Gastroesophageal sphincter (tissue), 4 donors: ENCODE measurements around the gene TSHR. TPM values are rescaled to one million over a fixed set of nuclear protein-coding genes. Genes with fewer than 3 reads are reported as not detected.

Experiments
- ATAC-seq: fragments of 150-250 bp; one replicate; pipeline ENCODE4 v1.9.1; 2016; ENCODE audit warnings: mild to moderate bottlenecking, moderate library complexity
- H3K27ac ChIP-seq, 4 donors: fragments of 200-600 bp; sonication (generic) in 3 of 4; 1 replicate in 3 of 4; 2 replicates in 1 of 4; pipeline ENCODE4 v1.5.1; 2016 to 2019
- H3K27me3 ChIP-seq: fragments of 200-600 bp; sonication (generic); one replicate; pipeline ENCODE4 v1.5.1; 2019
- H3K36me3 ChIP-seq, 2 donors: fragments of 200-600 bp; sonication (generic); one replicate each; pipeline ENCODE4 v1.5.1; 2019; ENCODE audit warnings: control low read depth in 1 of 2
- H3K4me1 ChIP-seq, 3 donors: fragments of 200-600 bp; sonication (generic); 1 replicate in 2 of 3; 2 replicates in 1 of 3; pipeline ENCODE4 v1.5.1; 2016 to 2019; ENCODE audit warnings: control low read depth in 2 of 3
- H3K4me3 ChIP-seq, 2 donors: fragments of 200-600 bp; sonication (generic); one replicate each; pipeline ENCODE4 v1.5.1; 2019; ENCODE audit warnings: mild to moderate bottlenecking in 1 of 2, moderate library complexity in 1 of 2
- H3K9me3 ChIP-seq, 3 donors: fragments of 200-600 bp; sonication (generic); one replicate each; pipeline ENCODE4 v1.5.1; 2017 to 2019; ENCODE audit warnings: control low read depth in 2 of 3
- EP300 ChIP-seq: sonication (generic); formaldehyde crosslinking; IDR thresholded peaks from one replicate; pipeline ENCODE4 v1.6.1; 2017; ENCODE audit warnings: antibody characterized with exemption, mild to moderate bottlenecking
- POLR2A ChIP-seq, 2 donors: fragments of 450-650 bp; IDR thresholded peaks; one replicate each; pipeline ENCODE4 v1.6.1; 2017; ENCODE audit warnings: antibody characterized with exemption in 2 of 2, mild to moderate bottlenecking in 2 of 2, moderate library complexity in 1 of 2
- POLR2AphosphoS5 ChIP-seq: sonication (generic); formaldehyde crosslinking; IDR thresholded peaks from one replicate; pipeline ENCODE4 v1.6.1; 2017; ENCODE audit warnings: antibody characterized with exemption
- WGBS, 2 donors: methylation state at CpG; one replicate each; pipeline ENCODE4 v1.1.5; 2018; ENCODE audit warnings: low coverage in 1 of 2; 5-methylcytosine and 5-hydroxymethylcytosine counted together
- total RNA-seq, 4 donors: library from RNA; depleted of rRNA; stranded (reverse); fragments of >200 nt; gene quantifications; one replicate each; pipeline ENCODE4 v1.1.0, GENCODE V29; 2016
- TF ChIP-seq, protein P1 (sequence below), 4 experiments: fragments of 200-600 bp in 2 of 4; fragments of 450-650 bp in 2 of 4; sonication (generic) in 1 of 4; IDR thresholded peaks; one replicate each; pipeline ENCODE4 v1.5.1; 2017 to 2019; ENCODE audit warnings: antibody characterized with exemption in 4 of 4, mild to moderate bottlenecking in 2 of 4, moderate library complexity in 2 of 4

TSHR gene
- total RNA-seq, 4 donors from 2014 or later = 0.08 TPM; not detected in 3

DNA sequence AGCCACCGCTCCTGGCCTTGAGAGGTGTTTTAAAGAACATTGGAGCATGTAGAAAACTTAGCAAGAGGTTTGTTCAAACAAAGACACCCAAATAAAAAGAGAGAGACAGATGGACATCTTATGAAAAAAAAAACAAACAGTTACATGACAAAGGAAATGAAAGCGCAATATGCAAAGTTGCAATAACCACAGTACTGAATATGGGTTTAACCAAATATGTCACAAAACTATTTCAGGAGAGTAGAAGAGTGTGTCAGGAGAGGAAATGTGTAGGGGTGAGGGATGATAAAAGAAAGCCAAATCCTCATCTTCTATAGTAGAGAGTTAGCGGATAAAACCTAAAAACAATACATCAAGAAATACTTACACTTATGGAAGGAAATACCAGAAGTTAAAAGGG, 166.9 kb downstream of the TSHR start:
- H3K27ac ChIP-seq = no peak overlapping the region
- ATAC-seq = no peak
- H3K9me3 ChIP-seq = no peaks in the 10 kb centered on the region
- no peaks in the 10 kb centered on the region for H3K4me1 ChIP-seq
- H3K36me3 ChIP-seq = no peaks in the 10 kb centered on the region
- TF ChIP-seq EP300 (no peak), POLR2AphosphoS5 (no peak), POLR2A (IDR thresholded peaks at IDR 0.05) (no peak)
- TF ChIP-seq, protein P1, sequence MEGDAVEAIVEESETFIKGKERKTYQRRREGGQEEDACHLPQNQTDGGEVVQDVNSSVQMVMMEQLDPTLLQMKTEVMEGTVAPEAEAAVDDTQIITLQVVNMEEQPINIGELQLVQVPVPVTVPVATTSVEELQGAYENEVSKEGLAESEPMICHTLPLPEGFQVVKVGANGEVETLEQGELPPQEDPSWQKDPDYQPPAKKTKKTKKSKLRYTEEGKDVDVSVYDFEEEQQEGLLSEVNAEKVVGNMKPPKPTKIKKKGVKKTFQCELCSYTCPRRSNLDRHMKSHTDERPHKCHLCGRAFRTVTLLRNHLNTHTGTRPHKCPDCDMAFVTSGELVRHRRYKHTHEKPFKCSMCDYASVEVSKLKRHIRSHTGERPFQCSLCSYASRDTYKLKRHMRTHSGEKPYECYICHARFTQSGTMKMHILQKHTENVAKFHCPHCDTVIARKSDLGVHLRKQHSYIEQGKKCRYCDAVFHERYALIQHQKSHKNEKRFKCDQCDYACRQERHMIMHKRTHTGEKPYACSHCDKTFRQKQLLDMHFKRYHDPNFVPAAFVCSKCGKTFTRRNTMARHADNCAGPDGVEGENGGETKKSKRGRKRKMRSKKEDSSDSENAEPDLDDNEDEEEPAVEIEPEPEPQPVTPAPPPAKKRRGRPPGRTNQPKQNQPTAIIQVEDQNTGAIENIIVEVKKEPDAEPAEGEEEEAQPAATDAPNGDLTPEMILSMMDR (IDR thresholded peaks at IDR 0.05) = no peak
- 76 to 97% methylated on average over 2 to 3 of the region's 3 CpGs for WGBS, 2 donors
- no peak overlapping the region for H3K4me3 ChIP-seq
- H3K27me3 ChIP-seq = no peaks in the 10 kb centered on the region

DNA sequence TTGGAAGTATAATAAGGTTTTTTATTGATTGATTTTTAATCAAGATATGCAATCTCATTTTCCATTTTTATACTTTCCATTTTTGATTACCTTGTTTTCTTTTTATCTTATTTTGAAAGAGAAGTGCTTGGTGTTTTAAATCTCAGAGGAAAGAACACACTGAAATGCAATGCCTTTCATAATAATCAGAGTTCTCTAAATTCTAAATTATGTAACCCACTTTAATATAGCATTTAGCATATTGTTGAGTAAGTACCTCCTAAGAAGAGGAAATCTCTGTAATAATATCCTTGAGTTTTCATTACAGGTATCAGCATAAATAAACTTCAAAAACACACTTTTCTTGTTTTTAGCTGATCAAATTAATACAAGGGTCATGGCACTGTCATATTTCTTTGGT, 168.4 kb downstream of the TSHR start:
- no peak overlapping the region for H3K4me3 ChIP-seq
- H3K9me3 ChIP-seq = no peaks in the 10 kb centered on the region
- TF ChIP-seq POLR2AphosphoS5 (no peak), EP300 (no peak), POLR2A (IDR thresholded peaks at IDR 0.05) (no peak)
- TF ChIP-seq, protein P1 (IDR thresholded peaks at IDR 0.05) = no peak
- no peaks in the 10 kb centered on the region for H3K27me3 ChIP-seq
- H3K4me1 ChIP-seq = no peaks in the 10 kb centered on the region
- no peaks in the 10 kb centered on the region for H3K36me3 ChIP-seq
- no peak for ATAC-seq
- H3K27ac ChIP-seq = no peak overlapping the region

DNA sequence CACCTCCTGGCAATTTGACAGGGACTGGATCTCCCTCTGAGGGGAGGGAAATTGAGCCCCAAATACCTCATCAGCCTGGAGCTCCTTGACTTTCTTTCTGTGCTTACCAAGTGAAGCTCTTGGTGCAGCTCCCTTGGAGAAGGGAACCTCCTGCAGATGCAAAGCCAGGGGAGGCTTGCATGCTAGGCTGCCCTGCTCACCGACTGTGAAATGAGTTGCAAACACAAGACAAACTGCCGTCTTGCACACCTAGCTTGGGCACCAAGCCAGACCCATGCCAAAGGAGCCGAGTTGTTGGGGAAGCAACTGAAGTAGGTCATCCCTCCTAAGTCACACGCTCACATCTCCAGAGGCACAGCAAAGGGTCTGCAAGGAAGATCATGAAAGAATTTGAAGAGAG, 170.1 kb downstream of the TSHR start:
- Histone ChIP-seq H3K36me3 (no peaks in the 10 kb centered on the region), H3K4me3 (no peak overlapping the region), H3K9me3 (no peaks in the 10 kb centered on the region), H3K27me3 (no peaks in the 10 kb centered on the region), H3K27ac (no peak overlapping the region), H3K4me1 (no peaks in the 10 kb centered on the region)
- no peak for ATAC-seq
- TF ChIP-seq POLR2A (IDR thresholded peaks at IDR 0.05) (no peak), POLR2AphosphoS5 (no peak), EP300 (no peak)
- TF ChIP-seq, protein P1 (IDR thresholded peaks at IDR 0.05) = no peak
- WGBS, 2 donors = 86% methylated on average over 1 of the region's 4 CpGs; no CpG with 5 or more reads in 1 of the 2 donors

DNA sequence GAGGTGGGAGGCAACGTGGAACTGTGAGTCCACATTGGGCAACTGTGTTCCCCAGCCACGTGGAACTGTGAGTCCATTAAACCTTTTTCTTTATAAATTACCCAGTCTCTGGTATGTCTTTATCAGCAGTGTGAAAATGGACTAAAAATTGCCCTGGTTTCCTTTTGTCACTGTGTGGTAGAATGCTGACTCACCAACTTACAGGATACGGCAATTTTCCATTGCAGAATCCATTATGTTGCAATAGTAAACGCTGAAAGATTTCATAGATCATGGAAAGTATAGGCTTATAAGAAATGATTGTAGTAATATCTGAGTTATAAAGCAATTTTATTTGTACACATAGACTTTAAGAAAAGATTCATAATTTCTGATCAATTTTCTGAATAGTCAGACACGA, 172.4 kb downstream of the TSHR start:
- Histone ChIP-seq H3K4me1 (no peaks in the 10 kb centered on the region), H3K27me3 (no peaks in the 10 kb centered on the region), H3K4me3 (no peak overlapping the region), H3K36me3 (no peaks in the 10 kb centered on the region), H3K27ac (no peak overlapping the region), H3K9me3 (no peaks in the 10 kb centered on the region)
- WGBS, 2 donors = 60 to 83% methylated on average over 3 to 5 of the region's 5 CpGs
- no peak for ATAC-seq
- TF ChIP-seq POLR2AphosphoS5 = no peak
- no peak for TF ChIP-seq EP300
- TF ChIP-seq, protein P1 (IDR thresholded peaks at IDR 0.05) = no peak
- no peak for TF ChIP-seq POLR2A (IDR thresholded peaks at IDR 0.05)

DNA sequence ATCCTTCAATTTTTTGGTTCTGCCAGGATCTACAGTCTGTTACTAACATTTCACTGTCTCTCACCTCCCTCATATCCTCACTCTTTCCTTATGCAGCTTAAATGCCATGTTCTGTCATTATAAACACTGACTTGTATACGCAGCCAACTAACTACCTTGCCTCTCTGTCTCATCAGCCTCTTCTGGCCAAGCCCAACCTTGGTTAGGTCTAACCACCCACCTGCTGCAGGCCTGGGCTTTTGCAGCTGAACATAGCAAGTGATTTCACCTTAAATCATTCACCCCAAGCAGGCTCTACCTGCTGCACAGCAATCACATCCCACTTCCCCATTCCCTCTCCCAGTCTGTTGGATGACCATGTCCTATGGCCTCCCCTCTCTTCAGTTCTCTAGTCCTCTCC, 173.8 kb downstream of the TSHR start:
- 76 to 90% methylated on average over 1 of the region's 1 CpG for WGBS, 2 donors
- TF ChIP-seq POLR2AphosphoS5 = no peak
- TF ChIP-seq, protein P1 (IDR thresholded peaks at IDR 0.05) = no peak
- ATAC-seq = no peak
- Histone ChIP-seq H3K36me3 (no peaks in the 10 kb centered on the region), H3K27me3 (no peaks in the 10 kb centered on the region), H3K4me3 (no peak overlapping the region), H3K27ac (no peak overlapping the region), H3K9me3 (no peaks in the 10 kb centered on the region), H3K4me1 (no peaks in the 10 kb centered on the region)
